Measurements from ENCODE around the gene COA1.
"Not testable (repeated sequence)": the region's sequence is repeated elsewhere in the genome, so short reads cannot be mapped to it uniquely, and the experiment has no call there.

The COA1 gene

DNA sequence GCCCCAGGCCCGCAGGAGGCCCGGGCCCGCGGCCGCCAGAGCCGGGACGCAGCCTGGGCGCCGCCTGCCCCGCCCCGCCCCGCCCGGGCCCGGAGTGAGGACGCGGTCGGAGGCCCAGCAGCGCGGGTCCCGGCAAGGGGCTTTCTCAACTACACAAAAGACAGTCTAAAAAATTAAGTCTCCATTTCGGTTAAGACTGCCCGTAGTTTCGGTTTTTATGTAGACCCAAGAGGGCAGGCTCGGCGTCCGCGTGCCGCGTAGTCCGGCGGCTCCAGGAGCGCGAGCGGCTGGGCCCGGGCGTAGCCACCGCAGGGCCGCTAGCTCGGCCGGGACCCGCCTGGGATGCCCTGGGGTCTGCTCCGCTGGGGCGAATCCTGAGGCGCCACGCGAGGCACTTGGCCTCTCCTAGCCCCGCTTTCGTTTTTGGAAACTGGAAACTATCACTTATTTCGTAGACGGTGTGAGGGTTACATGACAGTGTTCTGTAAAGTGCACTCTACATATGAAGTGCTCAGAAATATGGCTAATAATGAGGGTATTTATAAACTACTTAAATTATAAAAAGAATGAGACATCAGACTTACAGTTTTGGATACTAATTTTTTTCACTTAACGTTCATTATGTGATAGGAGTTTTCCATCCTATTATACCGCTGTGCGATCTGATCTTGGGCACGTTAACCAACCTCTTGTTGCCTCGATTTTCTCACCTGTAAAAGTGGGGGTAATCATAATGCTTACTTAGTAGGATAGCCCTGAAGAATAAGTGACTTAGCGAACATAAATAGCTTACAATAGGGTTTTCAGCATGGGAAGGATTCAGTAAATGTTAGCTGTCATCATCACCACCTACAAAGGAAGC, 29.7 kb upstream of the COA1 start:
- in situ Hi-C loops (cut with MboI; ENCODE audit: low sequenced_read_pairs): no loop called here

DNA sequence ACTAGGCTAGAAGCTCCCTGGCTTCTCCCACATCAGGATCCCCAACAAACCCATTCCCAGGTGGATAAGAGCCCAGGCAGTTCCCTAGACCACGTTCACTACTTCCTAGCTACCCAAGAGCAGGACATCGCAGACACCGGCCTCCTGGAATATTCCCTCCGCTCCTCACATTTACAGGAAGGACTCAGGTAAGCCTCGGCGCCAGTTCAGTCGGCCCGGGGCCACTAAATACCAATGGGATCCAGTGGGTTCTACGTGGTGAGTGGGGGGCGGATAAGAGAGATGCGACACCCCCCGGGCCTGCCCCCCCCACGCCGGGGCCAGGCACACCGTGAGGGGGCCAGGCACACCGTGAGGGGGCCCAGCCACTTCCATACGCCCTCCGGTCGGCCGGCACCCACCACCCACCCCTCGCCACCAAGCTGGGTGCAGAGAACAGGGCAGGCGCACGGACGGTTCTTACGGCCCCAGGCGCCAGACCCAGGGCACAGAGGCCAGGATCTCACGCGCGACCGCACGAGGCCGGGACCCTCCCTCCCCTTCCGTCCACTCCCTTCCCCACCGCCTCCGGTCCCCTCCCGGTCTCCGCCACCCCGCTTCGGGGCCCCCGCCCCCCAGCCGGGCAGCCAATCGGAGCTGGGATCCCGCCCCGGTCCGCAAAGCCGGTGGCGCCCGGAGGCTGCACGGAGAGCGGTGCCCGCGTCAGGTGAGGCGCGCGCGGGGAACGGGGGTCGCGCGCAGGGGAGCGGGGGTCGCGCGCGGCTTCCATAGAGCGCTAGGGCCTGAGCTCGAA, 28.9 kb upstream of the COA1 start, which contains the start of gene BLVRA:
Gene BLVRA, plus strand, starts transcription at position 652 of the 793 bp plus-strand sequence. CDS start 12,479 bp downstream, outside the sequence.
- in situ Hi-C loops (cut with MboI; ENCODE audit: low sequenced_read_pairs): no loop called here

DNA sequence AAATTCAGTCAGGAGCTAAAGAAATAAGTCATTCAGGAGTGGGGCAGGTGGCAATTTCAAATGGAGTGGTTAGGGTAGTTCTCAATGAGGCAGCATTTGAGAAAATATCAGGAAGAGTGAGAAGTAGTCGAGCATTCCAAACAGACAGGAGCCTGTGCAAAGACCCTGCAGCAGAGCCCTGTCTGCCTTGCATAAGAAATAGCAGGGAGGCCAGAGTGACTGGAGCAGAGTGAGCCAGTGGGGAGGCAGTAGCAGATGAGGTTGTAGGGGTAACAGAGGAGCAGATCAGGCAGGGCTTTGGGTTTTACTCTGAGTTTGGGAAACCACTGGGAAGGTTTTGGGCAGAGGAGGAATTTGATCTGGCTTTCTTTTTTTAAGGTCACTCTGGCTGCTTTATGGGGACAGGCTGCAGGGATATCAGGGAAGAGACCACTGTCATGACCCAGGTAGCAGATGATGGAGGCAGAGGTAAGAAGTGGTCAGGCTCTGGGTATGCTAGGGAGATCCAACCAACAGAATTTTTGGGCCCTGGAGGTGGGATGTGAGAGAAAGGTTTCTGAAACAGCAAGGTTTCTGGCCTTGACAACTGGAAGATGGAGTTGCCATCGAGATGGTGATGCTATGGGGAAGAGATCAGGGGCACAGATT, 27.9 kb upstream of the COA1 start:
- in situ Hi-C loops (cut with MboI; ENCODE audit: low sequenced_read_pairs): no loop called here

- in situ Hi-C loops (cut with MboI; ENCODE audit: low sequenced_read_pairs): no loop called here
These were observed 27.2 kb upstream of the COA1 start for GRCh38 chr7:43756368-43757072.

- in situ Hi-C loops (cut with MboI; ENCODE audit: low sequenced_read_pairs): no loop called here
These were observed 25.3 kb upstream of the COA1 start for GRCh38 chr7:43754596-43754995.

DNA sequence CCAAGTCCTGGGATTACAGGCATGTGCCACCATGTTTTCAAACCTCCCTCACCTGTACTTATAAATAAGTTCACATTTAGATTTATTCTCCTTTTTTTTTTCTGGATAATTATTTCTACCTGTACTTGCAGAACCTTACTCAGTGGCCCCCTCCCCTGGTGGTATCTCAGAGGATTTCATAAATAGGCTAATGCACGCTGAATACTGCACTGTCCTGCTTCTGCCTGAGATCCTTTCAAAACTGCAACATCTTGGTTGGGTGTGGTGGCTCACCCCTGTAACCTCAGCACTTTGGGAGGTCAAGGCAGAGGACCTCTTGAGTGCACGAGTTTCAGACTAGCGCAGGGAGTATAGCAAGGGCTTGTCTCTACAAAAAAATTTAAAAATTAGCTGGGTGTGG, 24.5 kb upstream of the COA1 start:
- in situ Hi-C loops (cut with MboI; ENCODE audit: low sequenced_read_pairs): no loop called here

GRCh38 chr7:43753271-43753810, 24.0 kb upstream of the COA1 start:
- in situ Hi-C loops (cut with MboI; ENCODE audit: low sequenced_read_pairs): no loop called here

DNA sequence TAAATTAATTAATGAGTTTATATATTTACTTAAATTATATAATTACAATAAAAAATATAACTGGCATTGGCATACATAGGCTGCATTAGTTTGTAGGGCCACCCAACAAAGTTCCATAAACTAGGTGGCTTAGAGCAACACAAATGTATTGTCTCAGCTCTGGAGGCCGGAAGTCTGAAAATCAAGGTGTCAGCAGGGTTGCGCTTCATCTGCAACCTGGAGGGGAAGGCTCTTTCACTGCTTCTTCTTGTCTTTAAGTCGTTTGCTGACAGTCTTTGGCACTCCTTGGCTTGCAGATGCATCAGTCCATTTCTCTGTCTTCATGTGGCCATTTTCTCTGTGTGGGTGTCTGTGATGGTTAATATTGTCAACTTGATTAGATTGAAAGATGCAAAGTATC, 23.1 kb upstream of the COA1 start:
- in situ Hi-C loops (cut with MboI; ENCODE audit: low sequenced_read_pairs): no loop called here

- in situ Hi-C loops (cut with MboI; ENCODE audit: low sequenced_read_pairs): no loop called here
These were observed 20.9 kb upstream of the COA1 start for GRCh38 chr7:43750016-43750887.

GRCh38 chr7:43749383-43749940, 20.1 kb upstream of the COA1 start:
- in situ Hi-C loops (cut with MboI; ENCODE audit: low sequenced_read_pairs): no loop called here

GRCh38 chr7:43747328-43748105, 18.2 kb upstream of the COA1 start:
- in situ Hi-C loops (cut with MboI; ENCODE audit: low sequenced_read_pairs): no loop called here

DNA sequence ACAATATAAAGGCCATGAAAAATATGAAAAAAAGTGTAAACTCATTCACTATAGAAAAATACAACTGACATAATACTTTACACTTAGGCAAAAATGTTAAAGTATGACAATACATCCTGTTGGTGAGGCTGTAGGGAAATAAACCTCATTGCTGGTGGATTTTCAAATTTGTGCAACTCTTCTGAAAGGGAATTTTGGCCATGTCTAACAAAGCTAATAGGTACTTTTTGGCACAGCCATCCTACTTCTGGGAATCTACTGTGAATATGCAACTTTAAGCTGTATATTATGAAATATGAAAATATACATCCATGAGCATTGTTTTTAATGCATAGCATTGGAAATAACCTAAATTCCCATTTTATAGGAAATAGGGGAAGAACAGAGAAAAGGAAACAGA, 13.4 kb upstream of the COA1 start:
- in situ Hi-C loops (cut with MboI; ENCODE audit: low sequenced_read_pairs): no loop called here

DNA sequence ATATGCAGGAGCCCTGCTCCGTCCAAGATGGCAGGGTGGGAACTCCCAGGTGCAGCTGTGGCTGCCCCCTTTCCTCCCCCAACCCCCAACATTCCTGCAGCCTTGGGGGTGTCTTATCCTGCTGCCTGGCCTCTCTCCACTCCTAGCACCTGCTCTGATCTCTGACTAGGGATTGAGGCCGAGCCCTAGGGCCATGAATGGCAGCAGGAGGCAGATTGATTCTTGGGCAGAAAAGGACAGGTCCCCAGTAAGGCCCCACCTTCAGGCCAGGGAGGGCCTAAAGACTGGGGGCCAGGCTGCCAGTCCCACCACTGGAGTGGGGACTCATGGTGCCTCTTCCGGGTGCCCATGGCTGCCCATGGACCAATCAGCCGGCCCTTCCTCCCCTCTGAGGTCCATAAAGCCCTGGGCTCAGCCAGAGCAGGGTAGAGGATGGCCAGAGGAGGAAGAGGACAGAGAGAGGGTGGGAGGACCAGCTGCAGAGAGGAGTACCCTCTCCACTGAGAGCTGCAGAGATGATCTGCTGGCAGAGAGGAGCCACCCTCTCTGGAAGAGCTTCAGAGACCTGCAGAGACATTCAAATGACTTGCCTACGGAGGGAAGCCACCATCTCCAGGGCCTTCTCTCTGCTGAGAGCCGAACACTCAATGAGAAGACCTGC, 8.3 kb upstream of the COA1 start:
- in situ Hi-C loops (cut with MboI; ENCODE audit: low sequenced_read_pairs): no loop called here

GRCh38 chr7:43735802-43736603, 6.7 kb upstream of the COA1 start:
- in situ Hi-C loops (cut with MboI; ENCODE audit: low sequenced_read_pairs): no loop called here

DNA sequence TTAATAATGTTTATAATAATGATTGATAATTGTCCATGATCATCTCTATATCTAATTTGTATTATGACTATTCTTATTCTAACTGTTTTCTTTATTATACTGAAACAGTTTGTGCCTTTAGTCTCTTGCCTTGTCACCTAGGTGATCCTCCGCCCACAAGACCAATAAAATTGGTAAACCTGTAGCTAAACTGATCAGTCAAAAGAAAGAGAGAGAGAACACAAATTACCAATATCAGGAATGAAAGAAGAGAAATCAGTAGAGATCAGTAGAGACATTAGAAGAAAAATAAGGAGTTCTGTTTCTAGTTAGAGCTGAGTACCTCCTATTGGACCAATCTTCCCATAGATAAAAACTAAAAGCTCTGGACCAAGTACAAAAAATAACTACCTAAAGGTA, 6.1 kb upstream of the COA1 start:
- in situ Hi-C loops (cut with MboI; ENCODE audit: low sequenced_read_pairs): no loop called here

- in situ Hi-C loops (cut with MboI; ENCODE audit: low sequenced_read_pairs): not testable (repeated sequence)
These were observed 5.4 kb upstream of the COA1 start for GRCh38 chr7:43734575-43735332.
